ENCODE results near the gene MPZL1.

DNA sequence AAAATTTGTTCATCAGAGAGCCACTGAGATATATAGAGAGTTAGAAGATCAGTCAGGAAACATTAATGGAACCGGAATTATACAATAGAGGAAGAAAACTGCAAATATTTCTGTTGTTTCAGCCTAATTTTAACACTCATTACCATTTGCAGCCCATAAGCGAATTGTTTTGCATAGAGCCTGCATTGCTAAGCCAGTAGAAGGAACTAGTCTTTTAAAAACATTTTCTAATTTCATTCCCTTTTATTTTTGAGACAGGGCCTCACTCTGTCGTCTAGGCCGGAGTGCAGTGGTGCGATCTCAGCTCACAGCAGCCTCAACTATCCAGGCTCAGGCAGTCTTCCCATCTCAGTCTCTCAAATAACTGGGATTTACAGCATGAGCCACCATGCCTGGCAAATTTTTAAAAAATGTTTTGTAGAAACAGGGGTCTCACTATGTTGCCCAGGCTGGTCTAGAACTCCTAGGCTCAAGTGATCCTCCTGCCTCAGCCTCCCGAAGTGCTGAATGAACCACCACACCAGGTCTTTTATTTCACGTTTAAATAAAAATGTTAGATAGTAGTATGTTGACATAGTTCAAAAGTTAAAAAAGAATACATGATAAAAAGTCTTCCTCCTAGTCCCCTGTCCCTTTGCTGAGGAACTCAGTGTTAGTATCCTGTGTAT is 25.3 kb downstream of the MPZL1 start:
- TF ChIP-seq POLR2A (IDR thresholded peaks at IDR 0.05) (no peak), POLR2AphosphoS5 (IDR thresholded peaks at IDR 0.05) (no peak)

All from breast epithelium (tissue), 3 donors.